CD14-positive monocyte (primary cell): ENCODE results near the gene PRDM12. TPM values are rescaled to one million over a fixed set of nuclear protein-coding genes. Genes with fewer than 3 reads are reported as not detected.

Experiments used
- DNase-seq, 3 donors: peaks; one replicate each; pipeline ENCODE4 v3.0.0-alpha.2; 2011 to 2022
- H2AFZ ChIP-seq: 2 replicates; pipeline ENCODE4 v1.6.0; 2012; ENCODE audit warnings: mild to moderate bottlenecking, low read depth, low read length, inconsistent platforms; ENCODE audit not compliant: insufficient read depth, poor library complexity, severe bottlenecking
- H3K27ac ChIP-seq, 2 donors: 1 replicate in 1 of 2; 2 replicates in 1 of 2; pipeline ENCODE4 v1.5.1; 2012 to 2013; ENCODE audit warnings: low read length in 2 of 2, control low read depth in 1 of 2, inconsistent platforms in 1 of 2, low read depth in 1 of 2, mild to moderate bottlenecking in 1 of 2
- H3K27me3 ChIP-seq, 2 donors: one replicate each; pipeline versions ENCODE4 v1.6.0 to v1.6.1; 2011 to 2013; ENCODE audit warnings: low read length in 2 of 2; ENCODE audit not compliant: control insufficient read depth in 2 of 2, insufficient read depth in 2 of 2
- H3K36me3 ChIP-seq, 2 donors: replicated peaks in 1 of 2; 1 replicate in 1 of 2; 2 replicates in 1 of 2; pipeline versions ENCODE4 v1.5.1 to v1.6.1; 2012 to 2013; ENCODE audit warnings: low read length in 2 of 2, control low read depth in 1 of 2, inconsistent platforms in 1 of 2, mild to moderate bottlenecking in 1 of 2; ENCODE audit not compliant: insufficient read depth in 2 of 2, control insufficient read depth in 1 of 2
- H3K4me1 ChIP-seq, 2 donors: 1 replicate in 1 of 2; 2 replicates in 1 of 2; pipeline versions ENCODE4 v1.5.1 to v1.6.1; 2012 to 2013; ENCODE audit warnings: low read length in 2 of 2, control low read depth in 1 of 2, inconsistent platforms in 1 of 2, mild to moderate bottlenecking in 1 of 2, moderate library complexity in 1 of 2; ENCODE audit not compliant: insufficient read depth in 2 of 2, control insufficient read depth in 1 of 2
- H3K4me2 ChIP-seq: replicated peaks from 2 replicates; pipeline ENCODE3; 2012; ENCODE audit warnings: low read length, moderate library complexity, mild to moderate bottlenecking; ENCODE audit not compliant: poor library complexity, severe bottlenecking; ENCODE audit errors: extremely low read depth
- H3K4me3 ChIP-seq, 3 experiments: fragments of 200-600 bp in 1 of 3; sonication (generic) in 1 of 3; replicated peaks in 1 of 3; 1 replicate in 2 of 3; 2 replicates in 1 of 3; pipeline ENCODE4 v1.5.1; 2011 to 2013; ENCODE audit warnings: low read length in 3 of 3, mild to moderate bottlenecking in 3 of 3, control low read depth in 2 of 3, low read depth in 2 of 3, inconsistent platforms in 1 of 3, moderate library complexity in 1 of 3
- H3K79me2 ChIP-seq: 2 replicates; pipeline ENCODE4 v1.6.0; 2012; ENCODE audit warnings: mild to moderate bottlenecking, control low read depth, inconsistent platforms, low read length, moderate library complexity; ENCODE audit not compliant: insufficient read depth
- H3K9ac ChIP-seq: 2 replicates; pipeline ENCODE4 v1.6.0; 2017; ENCODE audit warnings: low read length, mild to moderate bottlenecking; ENCODE audit not compliant: insufficient read depth, poor library complexity, severe bottlenecking
- H3K9me3 ChIP-seq, 2 donors: replicated peaks in 1 of 2; 1 replicate in 1 of 2; 2 replicates in 1 of 2; pipeline versions ENCODE4 v1.5.1 to v1.6.1; 2012 to 2013; ENCODE audit warnings: low read length in 2 of 2, control low read depth in 1 of 2; ENCODE audit not compliant: control insufficient read depth in 1 of 2, insufficient read depth in 1 of 2
- H4K20me1 ChIP-seq: 2 replicates; pipeline ENCODE4 v1.6.0; 2012; ENCODE audit warnings: mild to moderate bottlenecking, low read length, control low read depth, moderate library complexity; ENCODE audit not compliant: insufficient read depth
- H3K27ac Mint-ChIP-seq, 7 donors: one replicate each; pipeline ENCODE4 v1.8.0; 2020; ENCODE audit warnings: mild to moderate bottlenecking in 7 of 7, mixed read lengths in 7 of 7, moderate library complexity in 6 of 7, inconsistent platforms in 2 of 7
- H3K27me3 Mint-ChIP-seq, 3 donors: one replicate each; pipeline ENCODE4 v1.8.0; 2021 to 2022; ENCODE audit warnings: low read depth in 3 of 3, mild to moderate bottlenecking in 3 of 3, mixed read lengths in 3 of 3, moderate library complexity in 3 of 3, inconsistent platforms in 1 of 3
- H3K36me3 Mint-ChIP-seq, 2 donors: one replicate each; pipeline ENCODE4 v1.8.0; 2020; ENCODE audit warnings: mixed read lengths in 2 of 2, inconsistent platforms in 1 of 2, mild to moderate bottlenecking in 1 of 2
- H3K4me1 Mint-ChIP-seq: one replicate; pipeline ENCODE4 v1.8.0; 2020; ENCODE audit warnings: mild to moderate bottlenecking, mixed read lengths
- H3K4me3 Mint-ChIP-seq, 2 donors: one replicate each; pipeline ENCODE4 v1.8.0; 2020; ENCODE audit warnings: mild to moderate bottlenecking in 2 of 2, mixed read lengths in 2 of 2, moderate library complexity in 1 of 2
- H3K9me3 Mint-ChIP-seq, 7 donors: one replicate each; pipeline ENCODE4 v1.8.0; 2020 to 2022; ENCODE audit warnings: mixed read lengths in 7 of 7, mild to moderate bottlenecking in 6 of 7, moderate library complexity in 6 of 7, inconsistent platforms in 2 of 7
- CTCF ChIP-seq: fragments of 200-600 bp; IDR thresholded peaks from one replicate; pipeline ENCODE4 v1.8.0; 2022; ENCODE audit warnings: antibody characterized with exemption, mild to moderate bottlenecking
- WGBS: methylation state at CpG from one replicate; pipeline ENCODE4 v1.1.5; 2013; ENCODE audit warnings: missing lambda C conversion rate; ENCODE audit not compliant: insufficient coverage; 5-methylcytosine and 5-hydroxymethylcytosine counted together
- intact Hi-C, 2 donors: fragments of 100-400 bp; cut with micrococcal nuclease; formaldehyde crosslinking; loops; one replicate each; pipeline versions ENCODE4 v1.15.0 to v1.15.1; 2023
- polyA plus RNA-seq, 3 donors: library from polyadenylated mRNA; depleted of rRNA in 1 of 3; unstranded in 2 of 3; stranded (reverse) in 1 of 3; fragments of 300-500 nt in 2 of 3; fragments of >200 nt in 1 of 3; fragmentation: Illumina TruSeq in 2 of 3; gene quantifications; 1 replicate in 2 of 3; 2 replicates in 1 of 3; pipeline ENCODE4 v1.2.3, GENCODE V29; 2012 to 2021

PRDM12 gene
- polyA plus RNA-seq, 3 donors: 0.08 TPM; not detected in 2

DNA sequence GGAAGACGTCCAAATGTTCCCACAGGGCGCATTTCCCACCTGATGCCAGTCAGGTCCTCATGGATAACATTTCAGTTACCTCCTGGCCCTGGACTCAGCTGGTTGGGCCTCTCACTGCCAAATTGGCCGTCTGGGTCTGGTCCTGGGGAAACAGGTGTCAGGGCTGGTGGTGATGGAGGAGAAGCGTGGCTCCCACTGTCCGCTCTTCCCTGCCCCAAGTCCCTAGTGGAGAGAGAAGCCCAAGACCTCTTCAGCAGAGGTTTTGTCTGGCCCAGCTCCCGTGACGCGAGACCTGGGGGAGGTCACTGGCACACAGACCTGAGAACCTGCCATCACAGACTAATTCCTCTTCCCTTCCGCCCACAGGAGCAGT is 27.8 kb upstream of the PRDM12 start:
- Histone ChIP-seq H3K79me2 (no peaks in the 10 kb centered on the region), H3K4me3 (no peak overlapping the region), H3K27ac (no peak overlapping the region), H3K27me3 (no peaks in the 10 kb centered on the region), H3K9me3 (no peaks in the 10 kb centered on the region), H3K4me1 (no peaks in the 10 kb centered on the region), H2AFZ (no peak overlapping the region), H3K4me2 (no peak overlapping the region), H3K9ac (no peak overlapping the region), H4K20me1 (no peaks in the 10 kb centered on the region), H3K36me3 (peaks cover 55 to 72% of the 10 kb centered on the region in 2 donors)
- TF ChIP-seq CTCF: no peak
- peaks cover 0 to 2% (median 0%) of the 10 kb centered on the region in 7 donors for H3K9me3 Mint-ChIP-seq
- DNase-seq: no peak
- no peak overlapping the region for H3K4me3 Mint-ChIP-seq
- H3K27ac Mint-ChIP-seq: peak overlapping the region in 1 of 7 donors; percentile 68
- intact Hi-C loops: no loop called here
- 100% methylated on average over 6 of the region's 9 CpGs for WGBS
- H3K36me3 Mint-ChIP-seq: peaks cover 66 to 72% of the 10 kb centered on the region in 2 donors
- H3K27me3 Mint-ChIP-seq: peaks cover 4% of the 10 kb centered on the region in 3 donors
- no peaks in the 10 kb centered on the region for H3K4me1 Mint-ChIP-seq

DNA sequence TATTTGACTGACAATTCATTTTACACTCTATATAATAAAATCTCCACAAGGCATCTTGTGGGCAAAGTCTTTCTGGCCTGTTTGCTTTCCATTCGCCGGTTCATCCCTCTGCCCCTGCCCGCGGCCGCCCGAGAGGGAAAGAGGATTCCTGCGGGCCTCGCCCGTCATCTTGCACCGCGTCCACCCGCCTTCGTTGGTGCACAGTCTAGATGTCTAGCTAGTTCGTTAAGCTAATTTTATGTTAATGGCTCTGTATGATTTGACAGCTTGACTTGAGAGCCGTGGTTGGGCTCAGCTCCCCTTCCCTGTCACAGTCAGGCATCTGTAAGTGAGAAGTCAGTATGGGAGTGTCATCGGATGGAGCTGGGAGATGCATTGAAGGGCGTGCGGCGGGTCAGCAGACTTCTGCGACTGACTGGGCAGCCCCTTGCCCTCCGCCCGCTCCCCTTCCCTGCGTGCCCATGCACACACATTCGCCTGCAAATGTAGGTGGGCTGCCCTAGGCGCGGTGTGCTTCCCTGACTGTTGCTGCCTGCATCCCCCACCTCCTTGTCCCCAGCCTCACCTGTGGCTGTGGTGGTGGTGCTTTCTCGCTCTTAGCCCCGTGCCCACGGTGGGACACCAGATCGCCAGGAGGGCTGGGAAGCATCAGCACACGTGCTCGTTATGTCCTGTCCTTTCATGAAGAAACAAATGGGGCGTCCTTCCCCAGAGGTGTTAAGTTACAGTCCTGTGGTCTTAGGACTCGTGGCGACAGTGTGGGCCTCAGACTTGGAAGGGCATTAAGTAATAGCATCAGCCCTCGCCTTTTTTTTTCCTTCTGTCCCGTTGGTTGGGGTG is 25.9 kb upstream of the PRDM12 start:
- Histone ChIP-seq H3K79me2 (no peaks in the 10 kb centered on the region), H3K4me2 (no peak overlapping the region), H3K9ac (no peak overlapping the region), H4K20me1 (no peaks in the 10 kb centered on the region), H3K9me3 (no peaks in the 10 kb centered on the region), H2AFZ (no peak overlapping the region), H3K36me3 (peaks cover 37 to 54% of the 10 kb centered on the region in 2 donors), H3K27me3 (no peaks in the 10 kb centered on the region), H3K4me1 (no peaks in the 10 kb centered on the region), H3K4me3 (no peak overlapping the region), H3K27ac (no peak overlapping the region)
- intact Hi-C loops: no loop called here
- DNase-seq: no peak
- Mint-ChIP-seq H3K9me3 (peaks cover 0 to 2% (median 0%) of the 10 kb centered on the region in 7 donors), H3K4me3 (no peak overlapping the region), H3K27ac (no peak overlapping the region), H3K4me1 (no peaks in the 10 kb centered on the region), H3K36me3 (peaks cover 50 to 54% of the 10 kb centered on the region in 2 donors), H3K27me3 (peaks cover 6% of the 10 kb centered on the region in 3 donors)
- TF ChIP-seq CTCF: no peak
- 94% methylated on average over 25 of the region's 37 CpGs for WGBS
